K562 (cell line): Measurements from ENCODE around the gene EXTL1. TPM values are rescaled to one million over a fixed set of nuclear protein-coding genes. Genes with fewer than 3 reads are reported as not detected.

ENCODE experiments used
- DPF2 ChIP-seq: fragments of 450-650 bp; IDR thresholded peaks from 2 replicates; pipeline ENCODE4 v1.6.1; 2016
- ERF ChIP-seq: fragments of 450-650 bp; formaldehyde crosslinking; IDR thresholded peaks from 2 replicates; pipeline ENCODE4 v1.4.0; 2020; ENCODE audit warnings: mild to moderate bottlenecking, mixed read lengths
- GTF2A2 ChIP-seq: IDR thresholded peaks from 2 replicates; pipeline ENCODE4 v1.6.1; 2016; ENCODE audit warnings: mild to moderate bottlenecking, missing genetic modification characterization, missing compliant biosample characterization
- MEF2D ChIP-seq: conservative IDR thresholded peaks from 2 replicates; pipeline ENCODE4 v1.6.1; 2016; ENCODE audit warnings: low read depth, missing genetic modification characterization, missing compliant biosample characterization
- MNT ChIP-seq, 2 experiments: fragments of 450-650 bp; conservative IDR thresholded peaks; 2 replicates each; pipeline ENCODE4 v1.6.1; 2017; ENCODE audit warnings: mild to moderate bottlenecking in 2 of 2, moderate library complexity in 2 of 2
- MYC ChIP-seq, 2 experiments: fragments of 250-450 bp in 1 of 2; sonication (Bioruptor Pico) in 1 of 2; IDR thresholded peaks; 2 replicates each; pipeline versions ENCODE4 v1.5.1 to v1.6.1; 2012 to 2021; ENCODE audit warnings: low read depth in 2 of 2, borderline replicate concordance in 1 of 2, improper control_type of control experiment in 1 of 2, low read length in 1 of 2, mild to moderate bottlenecking in 1 of 2, moderate library complexity in 1 of 2
- PKNOX1 ChIP-seq: fragments of 450-650 bp; IDR thresholded peaks from 2 replicates; pipeline ENCODE4 v1.6.1; 2016
- SMAD4 ChIP-seq: fragments of 250-450 bp; sonication (Bioruptor Pico); conservative IDR thresholded peaks from 2 replicates; pipeline ENCODE4 v1.8.0; 2021; ENCODE audit warnings: inconsistent platforms, mild to moderate bottlenecking, moderate library complexity
- SRSF9 ChIP-seq: fragments of 200-400 bp; formaldehyde crosslinking; IDR thresholded peaks from 2 replicates; pipeline ENCODE4 v1.6.1; 2017; ENCODE audit warnings: low read depth, low read length, borderline replicate concordance
- THRAP3 ChIP-seq: fragments of 450-650 bp; IDR thresholded peaks from 2 replicates; pipeline ENCODE4 v1.6.1; 2016; ENCODE audit warnings: mild to moderate bottlenecking, inconsistent platforms, borderline replicate concordance
- ZKSCAN8 ChIP-seq: fragments of 200-800 bp; sonication (Bioruptor generic); IDR thresholded peaks from 2 replicates; pipeline ENCODE4 v1.6.1; 2016; ENCODE audit warnings: missing genetic modification characterization, missing compliant biosample characterization
- ZNF146 ChIP-seq: IDR thresholded peaks from one replicate; pipeline ENCODE4 v1.6.1; 2018; ENCODE audit warnings: missing compliant biosample characterization; ENCODE audit not compliant: unreplicated experiment
- ZNF3 ChIP-seq: fragments of 250-450 bp; sonication (Bioruptor Pico); IDR thresholded peaks from 2 replicates; pipeline ENCODE4 v1.5.0; 2021; ENCODE audit warnings: mild to moderate bottlenecking, moderate library complexity
- polyA plus RNA-seq, 8 experiments: library from polyadenylated mRNA; depleted of rRNA in 4 of 8; stranded (reverse) in 5 of 8; unstranded in 3 of 8; fragments of >200 nt; fragmentation: Nextera tagmentation in 2 of 8; fragmentation: Illumina TruSeq in 1 of 8; extraction: Ambion mirVana in 2 of 8; extraction: Trizol in 1 of 8; gene quantifications; 2 replicates each; pipeline versions ENCODE4 v1.2.1 to v1.2.3, GENCODE V29; 2011 to 2014; ENCODE audit warnings: inconsistent platforms in 1 of 8, missing spikeins in 1 of 8
- total RNA-seq, 7 experiments: library from RNA; depleted of rRNA in 6 of 7; stranded (reverse); fragments of >200 nt in 6 of 7; fragmentation: Illumina TruSeq in 2 of 7; extraction: Trizol in 2 of 7; gene quantifications; 2 replicates each; pipeline versions ENCODE4 v1.2.1 to v1.2.3, GENCODE V29; 2011 to 2021; ENCODE audit warnings: low replicate concordance in 1 of 7
- TF ChIP-seq, protein P1 (sequence below), 2 experiments: fragments of 450-650 bp in 1 of 2; IDR thresholded peaks; 2 replicates each; pipeline ENCODE4 v1.6.1; 2011 to 2017; ENCODE audit warnings: low read depth in 2 of 2, antibody characterized with exemption in 1 of 2, borderline replicate concordance in 1 of 2, low read length in 1 of 2, mild to moderate bottlenecking in 1 of 2, mixed read lengths in 1 of 2; ENCODE audit not compliant: control insufficient read depth in 1 of 2
- TF ChIP-seq, protein P2 (sequence below): IDR thresholded peaks from 2 replicates; pipeline ENCODE4 v1.6.1; 2014; ENCODE audit warnings: antibody characterized with exemption
- TF ChIP-seq, protein P3 (sequence below), 2 experiments: fragments of 200-800 bp in 1 of 2; sonication (Bioruptor generic) in 1 of 2; sonication (generic) in 1 of 2; formaldehyde crosslinking in 1 of 2; IDR thresholded peaks in 1 of 2; conservative IDR thresholded peaks in 1 of 2; 2 replicates each; pipeline versions ENCODE4 v1.5.0 to v1.6.1; 2016 to 2020; ENCODE audit warnings: missing compliant biosample characterization in 1 of 2, missing genetic modification characterization in 1 of 2, missing genetic modification reagents in 1 of 2

Gene EXTL1
- total and polyA plus RNA-seq, 9 of the 15 experiments (the other 6 are each of a cell fraction or from before 2014, with no cell fraction given), result 0.04 to 0.23 (median 0.08) TPM; not detected in 3

- TF ChIP-seq GTF2A2 (tag) (0 out of 2 replicates have a peak, but pooled peaks have one; percentile 5), MNT (conservative IDR thresholded peaks at IDR 0.05) (0 out of 4 replicates have a peak, but pooled peaks of 1 of the 2 experiments have one; percentile 10), SMAD4 (no peak), MYC (IDR thresholded peaks at IDR 0.05; ENCODE audit: low read depth, low read length) (no peak), MYC (CRISPR knock-in tag; IDR thresholded peaks at IDR 0.05; ENCODE audit: borderline replicate concordance, low read depth) (0 out of 2 replicates have a peak, but pooled peaks have one; percentile 7), ZNF3 (CRISPR knock-in tag) (no peak), MEF2D (tag) (0 out of 2 replicates have a peak, but pooled peaks have one; percentile 7), ZNF146 (CRISPR knock-in tag) (no peak), PKNOX1 (peak; percentile 63), DPF2 (no peak), THRAP3 (no peak), ZKSCAN8 (CRISPR knock-in tag) (0 out of 2 replicates have a peak, but pooled peaks have one; percentile 37), SRSF9 (no peak), ERF (CRISPR knock-in tag) (no peak)
- TF ChIP-seq, protein P1, sequence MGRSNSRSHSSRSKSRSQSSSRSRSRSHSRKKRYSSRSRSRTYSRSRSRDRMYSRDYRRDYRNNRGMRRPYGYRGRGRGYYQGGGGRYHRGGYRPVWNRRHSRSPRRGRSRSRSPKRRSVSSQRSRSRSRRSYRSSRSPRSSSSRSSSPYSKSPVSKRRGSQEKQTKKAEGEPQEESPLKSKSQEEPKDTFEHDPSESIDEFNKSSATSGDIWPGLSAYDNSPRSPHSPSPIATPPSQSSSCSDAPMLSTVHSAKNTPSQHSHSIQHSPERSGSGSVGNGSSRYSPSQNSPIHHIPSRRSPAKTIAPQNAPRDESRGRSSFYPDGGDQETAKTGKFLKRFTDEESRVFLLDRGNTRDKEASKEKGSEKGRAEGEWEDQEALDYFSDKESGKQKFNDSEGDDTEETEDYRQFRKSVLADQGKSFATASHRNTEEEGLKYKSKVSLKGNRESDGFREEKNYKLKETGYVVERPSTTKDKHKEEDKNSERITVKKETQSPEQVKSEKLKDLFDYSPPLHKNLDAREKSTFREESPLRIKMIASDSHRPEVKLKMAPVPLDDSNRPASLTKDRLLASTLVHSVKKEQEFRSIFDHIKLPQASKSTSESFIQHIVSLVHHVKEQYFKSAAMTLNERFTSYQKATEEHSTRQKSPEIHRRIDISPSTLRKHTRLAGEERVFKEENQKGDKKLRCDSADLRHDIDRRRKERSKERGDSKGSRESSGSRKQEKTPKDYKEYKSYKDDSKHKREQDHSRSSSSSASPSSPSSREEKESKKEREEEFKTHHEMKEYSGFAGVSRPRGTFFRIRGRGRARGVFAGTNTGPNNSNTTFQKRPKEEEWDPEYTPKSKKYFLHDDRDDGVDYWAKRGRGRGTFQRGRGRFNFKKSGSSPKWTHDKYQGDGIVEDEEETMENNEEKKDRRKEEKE (IDR thresholded peaks at IDR 0.05; ENCODE audit: borderline replicate concordance in 1 of 2, control insufficient read depth in 1 of 2, low read depth in 2 of 2, low read length in 1 of 2), result no peak
- TF ChIP-seq, protein P2, sequence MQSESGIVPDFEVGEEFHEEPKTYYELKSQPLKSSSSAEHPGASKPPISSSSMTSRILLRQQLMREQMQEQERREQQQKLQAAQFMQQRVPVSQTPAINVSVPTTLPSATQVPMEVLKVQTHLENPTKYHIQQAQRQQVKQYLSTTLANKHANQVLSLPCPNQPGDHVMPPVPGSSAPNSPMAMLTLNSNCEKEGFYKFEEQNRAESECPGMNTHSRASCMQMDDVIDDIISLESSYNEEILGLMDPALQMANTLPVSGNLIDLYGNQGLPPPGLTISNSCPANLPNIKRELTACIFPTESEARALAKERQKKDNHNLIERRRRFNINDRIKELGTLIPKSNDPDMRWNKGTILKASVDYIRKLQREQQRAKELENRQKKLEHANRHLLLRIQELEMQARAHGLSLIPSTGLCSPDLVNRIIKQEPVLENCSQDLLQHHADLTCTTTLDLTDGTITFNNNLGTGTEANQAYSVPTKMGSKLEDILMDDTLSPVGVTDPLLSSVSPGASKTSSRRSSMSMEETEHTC, result no peak
- TF ChIP-seq, protein P3, sequence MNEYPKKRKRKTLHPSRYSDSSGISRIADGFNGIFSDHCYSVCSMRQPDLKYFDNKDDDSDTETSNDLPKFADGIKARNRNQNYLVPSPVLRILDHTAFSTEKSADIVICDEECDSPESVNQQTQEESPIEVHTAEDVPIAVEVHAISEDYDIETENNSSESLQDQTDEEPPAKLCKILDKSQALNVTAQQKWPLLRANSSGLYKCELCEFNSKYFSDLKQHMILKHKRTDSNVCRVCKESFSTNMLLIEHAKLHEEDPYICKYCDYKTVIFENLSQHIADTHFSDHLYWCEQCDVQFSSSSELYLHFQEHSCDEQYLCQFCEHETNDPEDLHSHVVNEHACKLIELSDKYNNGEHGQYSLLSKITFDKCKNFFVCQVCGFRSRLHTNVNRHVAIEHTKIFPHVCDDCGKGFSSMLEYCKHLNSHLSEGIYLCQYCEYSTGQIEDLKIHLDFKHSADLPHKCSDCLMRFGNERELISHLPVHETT (CRISPR knock-in tag; conservative IDR thresholded peaks at IDR 0.05 in 1 of 2, IDR thresholded peaks at IDR 0.05 in 1 of 2), result peak in 1 of 2 experiments; percentile 6; a peak in 1 of 4 replicates
Observed at GRCh38 chr1:26050248-26050640, 28.7 kb downstream of the EXTL1 start (continued).
